ENCODE data around the gene DNAJC28. TPM values are rescaled to one million over a fixed set of nuclear protein-coding genes. Genes with fewer than 3 reads are reported as not detected.
A peak's percentile ranks its signal among the peaks of the same experiment; 100 is the strongest.

The DNAJC28 gene
- total and polyA plus RNA-seq, 3 donors from 2014 or later, result 7.3 to 9.3 (median 9.3) TPM

- Histone ChIP-seq H3K27me3 (no peaks in the 10 kb centered on the region), H3K4me1 (no peaks in the 10 kb centered on the region), H3K4me3 (no peak overlapping the region), H3K27ac (no peak overlapping the region), H3K9me3 (no peaks in the 10 kb centered on the region), H3K36me3 (ENCODE audit: low read depth, missing control alignments) (no peaks in the 10 kb centered on the region)
- intact Hi-C loops (cut with DNase I; ENCODE audit: low total_unique reads), result no loop called here
- TF ChIP-seq POLR2A (IDR thresholded peaks at IDR 0.05) (no peak), CTCF (IDR thresholded peaks at IDR 0.05) (no peak)
- DNase-seq, result no peak
- WGBS, 2 donors, result 92 to 93% methylated on average over 8 of the region's 8 CpGs
Measured at GRCh38 chr21:33505833-33506232, 14.3 kb upstream of the DNAJC28 start.

GRCh38 chr21:33496345-33496744, 4.8 kb upstream of the DNAJC28 start:
- Histone ChIP-seq H3K4me3 (no peak overlapping the region), H3K27ac (no peak overlapping the region), H3K9me3 (no peaks in the 10 kb centered on the region), H3K27me3 (no peaks in the 10 kb centered on the region), H3K36me3 (ENCODE audit: low read depth, missing control alignments) (no peaks in the 10 kb centered on the region), H3K4me1 (peaks cover 3% of the 10 kb centered on the region)
- TF ChIP-seq CTCF (IDR thresholded peaks at IDR 0.05), result no peak
- no peak for TF ChIP-seq POLR2A (IDR thresholded peaks at IDR 0.05)
- WGBS, 2 donors, result 66 to 69% methylated on average over 7 of the region's 7 CpGs
- no peak for DNase-seq
- intact Hi-C loops (cut with DNase I; ENCODE audit: low total_unique reads), result no loop called here

GRCh38 chr21:33495743-33496142, 4.2 kb upstream of the DNAJC28 start:
- Histone ChIP-seq H3K27ac (no peak overlapping the region), H3K36me3 (ENCODE audit: low read depth, missing control alignments) (no peaks in the 10 kb centered on the region), H3K9me3 (no peaks in the 10 kb centered on the region), H3K4me3 (no peak overlapping the region), H3K4me1 (peaks cover 3% of the 10 kb centered on the region), H3K27me3 (no peaks in the 10 kb centered on the region)
- no peak for DNase-seq
- 41 to 59% methylated on average over 4 of the region's 4 CpGs for WGBS, 2 donors
- intact Hi-C loops (cut with DNase I; ENCODE audit: low total_unique reads), result no loop called here
- TF ChIP-seq POLR2A (IDR thresholded peaks at IDR 0.05) (no peak), CTCF (IDR thresholded peaks at IDR 0.05) (no peak)

GRCh38 chr21:33493756-33494155, 2.2 kb upstream of the DNAJC28 start:
- DNase-seq, result no peak
- no peaks in the 10 kb centered on the region for H3K36me3 ChIP-seq (ENCODE audit: low read depth, missing control alignments)
- H3K4me3 ChIP-seq, result no peak overlapping the region
- intact Hi-C loops (cut with DNase I; ENCODE audit: low total_unique reads), result no loop called here
- H3K9me3 ChIP-seq, result no peaks in the 10 kb centered on the region
- H3K27me3 ChIP-seq, result no peaks in the 10 kb centered on the region
- TF ChIP-seq CTCF (IDR thresholded peaks at IDR 0.05), result no peak
- TF ChIP-seq POLR2A (IDR thresholded peaks at IDR 0.05), result no peak
- WGBS, 2 donors, result 64 to 69% methylated on average over 3 of the region's 3 CpGs
- peaks cover 3% of the 10 kb centered on the region for H3K4me1 ChIP-seq
- no peak overlapping the region for H3K27ac ChIP-seq

- H3K27me3 ChIP-seq, result no peaks in the 10 kb centered on the region
- peaks cover 3% of the 10 kb centered on the region for H3K4me1 ChIP-seq
- H3K9me3 ChIP-seq, result no peaks in the 10 kb centered on the region
- WGBS, 2 donors, result 48 to 53% methylated on average over 2 of the region's 2 CpGs
- H3K27ac ChIP-seq, result no peak overlapping the region
- DNase-seq, result no peak
- peak overlapping the region in 1 of 2 donors; percentile 70 for H3K4me3 ChIP-seq
- TF ChIP-seq POLR2A (IDR thresholded peaks at IDR 0.05) (no peak), CTCF (IDR thresholded peaks at IDR 0.05) (no peak)
- H3K36me3 ChIP-seq (ENCODE audit: low read depth, missing control alignments), result no peaks in the 10 kb centered on the region
- intact Hi-C loops (cut with DNase I; ENCODE audit: low total_unique reads), result no loop called here
Measured at GRCh38 chr21:33492571-33492970, 1.1 kb upstream of the DNAJC28 start.

Data from testis (tissue), 3 donors.